K562 (cell line): ENCODE measurements around the gene LY6G5B. TPM values are rescaled to one million over a fixed set of nuclear protein-coding genes. Genes with fewer than 3 reads are reported as not detected.

Experiments
- CEBPG ChIP-seq, 3 experiments: fragments of 200-800 bp in 1 of 3; sonication (Bioruptor generic) in 1 of 3; sonication (generic) in 1 of 3; formaldehyde crosslinking in 1 of 3; IDR thresholded peaks in 2 of 3; conservative IDR thresholded peaks in 1 of 3; 2 replicates each; pipeline versions ENCODE4 v1.6.1 to v1.8.0; 2016 to 2022; ENCODE audit warnings: missing compliant biosample characterization in 2 of 3, missing genetic modification characterization in 2 of 3, mild to moderate bottlenecking in 1 of 3, missing genetic modification reagents in 1 of 3
- ELF1 ChIP-seq: fragments of 200-800 bp; sonication (Bioruptor generic); IDR thresholded peaks from 2 replicates; pipeline ENCODE4 v1.6.1; 2016; ENCODE audit warnings: missing genetic modification characterization, missing compliant biosample characterization
- HBP1 ChIP-seq: fragments of 450-650 bp; formaldehyde crosslinking; IDR thresholded peaks from 2 replicates; pipeline ENCODE4 v1.4.0; 2022; ENCODE audit warnings: missing genetic modification characterization
- IRF9 ChIP-seq: fragments of 450-650 bp; IDR thresholded peaks from 2 replicates; pipeline ENCODE4 v1.6.1; 2016; ENCODE audit warnings: missing biosample characterization, missing genetic modification characterization
- MAFK ChIP-seq: IDR thresholded peaks from 2 replicates; pipeline ENCODE4 v1.6.1; 2011; ENCODE audit warnings: low read length, improper control_type of control experiment
- MAX ChIP-seq: sonication (generic); formaldehyde crosslinking; IDR thresholded peaks from 2 replicates; pipeline ENCODE4 v1.9.0; 2022; ENCODE audit warnings: mild to moderate bottlenecking, missing genetic modification reagents
- RBFOX2 ChIP-seq: fragments of 200-400 bp; formaldehyde crosslinking; IDR thresholded peaks from 2 replicates; pipeline ENCODE4 v1.6.1; 2017; ENCODE audit warnings: low read depth, mild to moderate bottlenecking, low read length, moderate library complexity
- SRSF1 ChIP-seq: fragments of 200-400 bp; formaldehyde crosslinking; IDR thresholded peaks from 2 replicates; pipeline ENCODE4 v1.6.1; 2017; ENCODE audit warnings: mild to moderate bottlenecking, low read depth, low read length, moderate library complexity
- WHSC1 ChIP-seq: IDR thresholded peaks from one replicate; pipeline ENCODE4 v1.6.1; 2012; ENCODE audit warnings: low read length, control low read depth, inconsistent platforms
- ZBTB40 ChIP-seq, 2 experiments: fragments of 450-650 bp in 1 of 2; sonication (generic) in 1 of 2; formaldehyde crosslinking in 1 of 2; IDR thresholded peaks; 2 replicates each; pipeline versions ENCODE4 v1.7.1 to v1.9.0; 2016 to 2022; ENCODE audit warnings: inconsistent platforms in 1 of 2, mild to moderate bottlenecking in 1 of 2, missing genetic modification reagents in 1 of 2
- ZNF277 ChIP-seq: fragments of 250-450 bp; sonication (Bioruptor Pico); IDR thresholded peaks from 2 replicates; pipeline ENCODE4 v1.8.0; 2022; ENCODE audit warnings: inconsistent platforms, mild to moderate bottlenecking, moderate library complexity, borderline replicate concordance
- ZNF444 ChIP-seq: fragments of 250-450 bp; sonication (Bioruptor Pico); IDR thresholded peaks from 2 replicates; pipeline ENCODE4 v1.4.0; 2020; ENCODE audit warnings: mild to moderate bottlenecking, moderate library complexity
- ZNF644 ChIP-seq: fragments of 200-800 bp; sonication (Bioruptor generic); IDR thresholded peaks from 2 replicates; pipeline ENCODE4 v1.6.1; 2016; ENCODE audit warnings: low read depth, missing genetic modification characterization, missing compliant biosample characterization
- polyA plus RNA-seq, 8 experiments: library from polyadenylated mRNA; depleted of rRNA in 4 of 8; stranded (reverse) in 5 of 8; unstranded in 3 of 8; fragments of >200 nt; fragmentation: Nextera tagmentation in 2 of 8; fragmentation: Illumina TruSeq in 1 of 8; extraction: Ambion mirVana in 2 of 8; extraction: Trizol in 1 of 8; gene quantifications; 2 replicates each; pipeline versions ENCODE4 v1.2.1 to v1.2.3, GENCODE V29; 2011 to 2014; ENCODE audit warnings: inconsistent platforms in 1 of 8, missing spikeins in 1 of 8
- total RNA-seq, 7 experiments: library from RNA; depleted of rRNA in 6 of 7; stranded (reverse); fragments of >200 nt in 6 of 7; fragmentation: Illumina TruSeq in 2 of 7; extraction: Trizol in 2 of 7; gene quantifications; 2 replicates each; pipeline versions ENCODE4 v1.2.1 to v1.2.3, GENCODE V29; 2011 to 2021; ENCODE audit warnings: low replicate concordance in 1 of 7

Gene LY6G5B
- total and polyA plus RNA-seq, 9 of the 15 experiments (the other 6 are each of a cell fraction or from before 2014, with no cell fraction given), result 6.0 to 27.0 (median 7.5) TPM

- TF ChIP-seq SRSF1 (no peak), MAX (CRISPR knock-in tag) (no peak), ELF1 (tag) (no peak), ZNF444 (CRISPR knock-in tag) (0 out of 2 replicates have a peak, but pooled peaks have one; percentile 47), MAFK (no peak), CEBPG (CRISPR knock-in tag; IDR thresholded peaks at IDR 0.05) (no peak; the same call in 1 of the 2 replicates), CEBPG (tag; conservative IDR thresholded peaks at IDR 0.05 in 1 of 2, IDR thresholded peaks at IDR 0.05 in 1 of 2) (no peak), RBFOX2 (no peak), IRF9 (tag) (no peak), ZBTB40 (IDR thresholded peaks at IDR 0.05) (no peak), ZBTB40 (CRISPR knock-in tag; IDR thresholded peaks at IDR 0.05) (no peak), ZNF644 (tag) (no peak), WHSC1 (no peak), HBP1 (no peak; the same call in 1 of the 2 replicates), ZNF277 (CRISPR knock-in tag) (no peak)
These were observed 3.3 kb upstream of the LY6G5B start (continued) for GRCh38 chr6:31666337-31666965.
